ENCODE results near the gene CNNM2. TPM values are rescaled to one million over a fixed set of nuclear protein-coding genes. Genes with fewer than 3 reads are reported as not detected.
"Not testable (repeated sequence)": the region's sequence is repeated elsewhere in the genome, so short reads cannot be mapped to it uniquely, and the experiment has no call there.

CNNM2 gene
- total RNA-seq, 3 donors from 2014 or later (not counting 1 experiment from before 2014, with no cell fraction given): 8.6 to 18.0 (median 16.7) TPM

GRCh38 chr10:102926842-102927241 lies 8.7 kb downstream of the CNNM2 start:
- Mint-ChIP-seq H3K4me3 (no peak overlapping the region), H3K27me3 (ENCODE audit: low read depth in 2 of 2) (no peaks in the 10 kb centered on the region), H3K4me1 (peaks cover 15 to 24% of the 10 kb centered on the region in 2 donors), H3K36me3 (no peaks in the 10 kb centered on the region), H3K27ac (peak overlapping the region in 1 of 2 donors; percentile 46), H3K9me3 (no peaks in the 10 kb centered on the region)
- H3K27ac ChIP-seq (ENCODE audit: low read length): no peak overlapping the region
- no peak for TF ChIP-seq CTCF (IDR thresholded peaks at IDR 0.05)
- ATAC-seq (no peak), DNase-seq (no peak)
- H3K36me3 ChIP-seq (ENCODE audit: control insufficient read depth, insufficient read depth, low read length): no peaks in the 10 kb centered on the region
- H3K27me3 ChIP-seq (ENCODE audit: control insufficient read depth, insufficient read depth, low read length): no peaks in the 10 kb centered on the region
- peaks cover 5% of the 10 kb centered on the region for H3K4me1 ChIP-seq (ENCODE audit: control insufficient read depth, insufficient read depth, low read length)
- intact Hi-C loops (cut with micrococcal nuclease): no loop called here
- 96% methylated on average over 4 of the region's 6 CpGs for WGBS (ENCODE audit: insufficient coverage)
- H3K4me3 ChIP-seq (ENCODE audit: low read length): no peak overlapping the region
- H3K9me3 ChIP-seq (ENCODE audit: control insufficient read depth, insufficient read depth, low read length): no peaks in the 10 kb centered on the region

GRCh38 chr10:102927311-102928010 lies 9.4 kb downstream of the CNNM2 start:
- no peaks in the 10 kb centered on the region for H3K27me3 Mint-ChIP-seq (ENCODE audit: low read depth in 2 of 2)
- H3K4me3 Mint-ChIP-seq: peak overlapping the region; percentile 50
- no peaks in the 10 kb centered on the region for H3K27me3 ChIP-seq (ENCODE audit: control insufficient read depth, insufficient read depth, low read length)
- peaks cover 5% of the 10 kb centered on the region for H3K4me1 ChIP-seq (ENCODE audit: control insufficient read depth, insufficient read depth, low read length)
- H3K36me3 ChIP-seq (ENCODE audit: control insufficient read depth, insufficient read depth, low read length): no peaks in the 10 kb centered on the region
- intact Hi-C loops (cut with micrococcal nuclease): no loop called here
- ATAC-seq (peak; percentile 88 to 96 (median 93)), DNase-seq (no peak)
- WGBS (ENCODE audit: insufficient coverage): 34% methylated on average over 9 of the region's 12 CpGs
- no peak overlapping the region for H3K27ac ChIP-seq (ENCODE audit: low read length)
- H3K27ac Mint-ChIP-seq: peak overlapping the region; percentile 46 to 67
- TF ChIP-seq CTCF (IDR thresholded peaks at IDR 0.05): no peak
- no peaks in the 10 kb centered on the region for H3K36me3 Mint-ChIP-seq
- H3K4me1 Mint-ChIP-seq: peaks cover 15 to 19% of the 10 kb centered on the region in 2 donors
- no peaks in the 10 kb centered on the region for H3K9me3 Mint-ChIP-seq
- no peaks in the 10 kb centered on the region for H3K9me3 ChIP-seq (ENCODE audit: control insufficient read depth, insufficient read depth, low read length)
- H3K4me3 ChIP-seq (ENCODE audit: low read length): no peak overlapping the region

- H3K9me3 ChIP-seq (ENCODE audit: control insufficient read depth, insufficient read depth, low read length); H3K4me1 ChIP-seq (ENCODE audit: control insufficient read depth, insufficient read depth, low read length); H3K27me3 ChIP-seq (ENCODE audit: control insufficient read depth, insufficient read depth, low read length); H3K4me3 Mint-ChIP-seq; H3K27ac ChIP-seq (ENCODE audit: low read length); intact Hi-C loops (cut with micrococcal nuclease); H3K27me3 Mint-ChIP-seq (ENCODE audit: low read depth in 2 of 2); H3K9me3 Mint-ChIP-seq; H3K4me3 ChIP-seq (ENCODE audit: low read length); H3K36me3 ChIP-seq (ENCODE audit: control insufficient read depth, insufficient read depth, low read length); H3K36me3 Mint-ChIP-seq; DNase-seq; H3K27ac Mint-ChIP-seq; ATAC-seq: not testable (repeated sequence)
- H3K4me1 Mint-ChIP-seq: peaks cover 11 to 12% of the 10 kb centered on the region in 2 donors
- 92% methylated on average over 4 of the region's 5 CpGs for WGBS (ENCODE audit: insufficient coverage)
These were observed 10.3 kb downstream of the CNNM2 start for GRCh38 chr10:102928442-102928841.

GRCh38 chr10:102930720-102931119 lies 12.6 kb downstream of the CNNM2 start:
- DNase-seq (no peak), ATAC-seq (no peak)
- no peak for TF ChIP-seq CTCF (IDR thresholded peaks at IDR 0.05)
- H3K36me3 ChIP-seq (ENCODE audit: control insufficient read depth, insufficient read depth, low read length): no peaks in the 10 kb centered on the region
- H3K4me3 ChIP-seq (ENCODE audit: low read length): no peak overlapping the region
- no peaks in the 10 kb centered on the region for H3K27me3 ChIP-seq (ENCODE audit: control insufficient read depth, insufficient read depth, low read length)
- peaks cover 9 to 10% of the 10 kb centered on the region in 2 donors for H3K4me1 Mint-ChIP-seq
- no peaks in the 10 kb centered on the region for H3K27me3 Mint-ChIP-seq (ENCODE audit: low read depth in 2 of 2)
- H3K4me1 ChIP-seq (ENCODE audit: control insufficient read depth, insufficient read depth, low read length): peaks cover 5% of the 10 kb centered on the region
- no peaks in the 10 kb centered on the region for H3K9me3 Mint-ChIP-seq
- no peaks in the 10 kb centered on the region for H3K9me3 ChIP-seq (ENCODE audit: control insufficient read depth, insufficient read depth, low read length)
- no peak overlapping the region for H3K27ac Mint-ChIP-seq
- no peak overlapping the region for H3K27ac ChIP-seq (ENCODE audit: low read length)
- H3K4me3 Mint-ChIP-seq: no peak overlapping the region
- WGBS (ENCODE audit: insufficient coverage): 100% methylated on average over 1 of the region's 2 CpGs
- H3K36me3 Mint-ChIP-seq: no peaks in the 10 kb centered on the region
- intact Hi-C loops (cut with micrococcal nuclease): no loop called here
